Neuronal stem cell (in vitro differentiated cells): ENCODE results near the gene PLEKHB1.
"Not testable (repeated sequence)": the region's sequence is repeated elsewhere in the genome, so short reads cannot be mapped to it uniquely, and the experiment has no call there.

Experiments
- DNase-seq: peaks from one replicate; pipeline ENCODE4 v3.0.0-alpha.2; 2013; ENCODE audit warnings: low spot score
- H2AFZ ChIP-seq: one replicate; pipeline ENCODE4 v1.6.1; 2013; ENCODE audit warnings: mild to moderate bottlenecking, low read length, inconsistent platforms
- H2AK5ac ChIP-seq: 2 replicates; pipeline ENCODE4 v1.6.1; 2013; ENCODE audit warnings: low read depth, mild to moderate bottlenecking, inconsistent platforms, low read length, moderate library complexity, mixed read lengths
- H2BK120ac ChIP-seq: 2 replicates; pipeline ENCODE4 v1.6.1; 2013; ENCODE audit warnings: low read depth, mild to moderate bottlenecking, inconsistent platforms, low read length, moderate library complexity, mixed read lengths
- H2BK12ac ChIP-seq: one replicate; pipeline ENCODE4 v1.6.1; 2013; ENCODE audit warnings: low read length, inconsistent platforms
- H2BK15ac ChIP-seq: 2 replicates; pipeline ENCODE4 v1.6.1; 2013; ENCODE audit warnings: mild to moderate bottlenecking, low read length, inconsistent platforms, mixed read lengths
- H2BK5ac ChIP-seq: one replicate; pipeline ENCODE4 v1.6.1; 2013; ENCODE audit warnings: inconsistent platforms, mild to moderate bottlenecking, low read length, moderate library complexity
- H3K14ac ChIP-seq: one replicate; pipeline ENCODE4 v1.6.1; 2013; ENCODE audit warnings: low read length, inconsistent platforms
- H3K18ac ChIP-seq: 2 replicates; pipeline ENCODE4 v1.6.1; 2013; ENCODE audit warnings: low read length, inconsistent platforms
- H3K23ac ChIP-seq: 2 replicates; pipeline ENCODE4 v1.6.1; 2013; ENCODE audit warnings: low read depth, mild to moderate bottlenecking, mixed read lengths, low read length, inconsistent platforms; ENCODE audit not compliant: poor library complexity
- H3K27ac ChIP-seq: replicated peaks from 3 replicates; pipeline ENCODE4 v1.5.1; 2013; ENCODE audit warnings: low read length, inconsistent platforms
- H3K27me3 ChIP-seq, 3 experiments: 2 replicates each; pipeline ENCODE4 v1.6.1; 2013; ENCODE audit warnings: low read length in 3 of 3, mild to moderate bottlenecking in 2 of 3, inconsistent platforms in 1 of 3, low read depth in 1 of 3, mixed read lengths in 1 of 3, moderate library complexity in 1 of 3; ENCODE audit not compliant: control insufficient read depth in 3 of 3, insufficient read depth in 3 of 3
- H3K36me3 ChIP-seq, 2 donors: replicated peaks in 1 of 2; 2 replicates each; pipeline ENCODE4 v1.6.1; 2013; ENCODE audit warnings: low read length in 2 of 2; ENCODE audit not compliant: control insufficient read depth in 2 of 2, insufficient read depth in 2 of 2
- H3K4ac ChIP-seq: 2 replicates; pipeline ENCODE4 v1.6.1; 2013; ENCODE audit warnings: inconsistent platforms, mild to moderate bottlenecking, low read length, moderate library complexity
- H3K4me1 ChIP-seq, 2 donors: 1 replicate in 1 of 2; 2 replicates in 1 of 2; pipeline ENCODE4 v1.6.1; 2013; ENCODE audit warnings: low read length in 2 of 2, low read depth in 1 of 2; ENCODE audit not compliant: control insufficient read depth in 2 of 2, insufficient read depth in 1 of 2
- H3K4me2 ChIP-seq: one replicate; pipeline ENCODE4 v1.6.1; 2013; ENCODE audit warnings: mild to moderate bottlenecking, low read length, inconsistent platforms; ENCODE audit not compliant: insufficient read depth, poor library complexity, severe bottlenecking
- H3K4me3 ChIP-seq, 2 donors: 2 replicates each; pipeline ENCODE4 v1.5.1; 2013; ENCODE audit warnings: low read length in 2 of 2, mild to moderate bottlenecking in 2 of 2, inconsistent platforms in 1 of 2, moderate library complexity in 1 of 2
- H3K79me1 ChIP-seq: one replicate; pipeline ENCODE4 v1.6.1; 2013; ENCODE audit warnings: low read depth, mild to moderate bottlenecking, inconsistent platforms, low read length, moderate library complexity
- H3K9ac ChIP-seq: one replicate; pipeline ENCODE4 v1.6.1; 2013; ENCODE audit warnings: mild to moderate bottlenecking, low read depth, low read length, inconsistent platforms; ENCODE audit not compliant: poor library complexity
- H3K9me3 ChIP-seq, 2 donors: replicated peaks in 1 of 2; 2 replicates each; pipeline versions ENCODE3 to v1.6.1; 2013; ENCODE audit warnings: low read length in 2 of 2, mild to moderate bottlenecking in 2 of 2, inconsistent platforms in 1 of 2, low read depth in 1 of 2, mixed read lengths in 1 of 2, moderate library complexity in 1 of 2; ENCODE audit not compliant: control insufficient read depth in 2 of 2, insufficient read depth in 1 of 2
- H4K8ac ChIP-seq: one replicate; pipeline ENCODE4 v1.6.1; 2013; ENCODE audit warnings: low read depth, mild to moderate bottlenecking, inconsistent platforms, low read length, moderate library complexity
- H4K91ac ChIP-seq: one replicate; pipeline ENCODE4 v1.6.1; 2013; ENCODE audit warnings: low read length, low read depth, mild to moderate bottlenecking, inconsistent platforms; ENCODE audit not compliant: poor library complexity
- WGBS, 2 donors: extraction: QIAGEN DNeasy Blood & Tissue Kit; methylation state at CpG; one replicate each; pipeline ENCODE4 v1.1.7; 2013; ENCODE audit warnings: missing lambda C conversion rate in 2 of 2, mixed read lengths in 1 of 2; ENCODE audit not compliant: insufficient read length in 2 of 2, insufficient replicate concordance in 1 of 2; ENCODE audit errors: extremely low coverage in 2 of 2; 5-methylcytosine and 5-hydroxymethylcytosine counted together

PLEKHB1 gene

DNA sequence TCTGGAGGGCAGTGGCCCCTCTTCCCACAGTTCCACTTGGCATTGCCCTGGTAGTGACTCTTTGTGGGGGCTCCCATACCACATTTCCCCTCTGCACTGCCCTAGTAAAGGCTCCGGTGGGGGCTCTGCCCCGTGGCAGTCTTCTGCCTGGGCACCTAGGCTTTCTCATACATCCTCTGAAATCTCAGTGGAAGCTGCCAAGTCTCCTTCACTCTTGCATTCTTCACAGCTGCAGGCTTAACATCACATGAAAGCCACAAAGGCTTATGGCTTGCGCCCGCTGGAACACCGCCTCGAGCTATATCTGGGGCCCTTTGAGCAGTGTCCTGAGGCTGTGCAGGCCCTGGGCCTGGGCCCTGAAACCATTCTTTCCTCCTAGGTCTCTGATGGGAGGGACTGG is 25.3 kb downstream of the PLEKHB1 start:
- H3K79me1 ChIP-seq = no peaks in the 10 kb centered on the region
- no peak overlapping the region for H3K18ac ChIP-seq
- H3K27me3 ChIP-seq = no peaks in the 10 kb centered on the region
- H2BK15ac ChIP-seq = no peak overlapping the region
- H3K27ac ChIP-seq = no peak overlapping the region
- H3K4me3 ChIP-seq = no peak overlapping the region
- H3K4me2 ChIP-seq = no peak overlapping the region
- no peak overlapping the region for H4K91ac ChIP-seq
- WGBS, 2 donors = no CpG with 5 or more reads among the region's 6 CpGs
- no peak overlapping the region for H2AK5ac ChIP-seq
- H3K9me3 ChIP-seq = peaks cover 0 to 7% of the 10 kb centered on the region in 2 donors
- H3K4ac ChIP-seq = no peak overlapping the region
- no peak overlapping the region for H2BK5ac ChIP-seq
- H3K23ac ChIP-seq = no peak overlapping the region
- DNase-seq = no peak
- H3K9ac ChIP-seq = no peak overlapping the region
- H3K4me1 ChIP-seq = no peaks in the 10 kb centered on the region
- peaks cover 0 to 15% of the 10 kb centered on the region in 2 donors for H3K36me3 ChIP-seq
- no peak overlapping the region for H2BK12ac ChIP-seq
- no peak overlapping the region for H3K14ac ChIP-seq
- H2BK120ac ChIP-seq = no peak overlapping the region
- no peak overlapping the region for H2AFZ ChIP-seq
- H4K8ac ChIP-seq = no peak overlapping the region

DNA sequence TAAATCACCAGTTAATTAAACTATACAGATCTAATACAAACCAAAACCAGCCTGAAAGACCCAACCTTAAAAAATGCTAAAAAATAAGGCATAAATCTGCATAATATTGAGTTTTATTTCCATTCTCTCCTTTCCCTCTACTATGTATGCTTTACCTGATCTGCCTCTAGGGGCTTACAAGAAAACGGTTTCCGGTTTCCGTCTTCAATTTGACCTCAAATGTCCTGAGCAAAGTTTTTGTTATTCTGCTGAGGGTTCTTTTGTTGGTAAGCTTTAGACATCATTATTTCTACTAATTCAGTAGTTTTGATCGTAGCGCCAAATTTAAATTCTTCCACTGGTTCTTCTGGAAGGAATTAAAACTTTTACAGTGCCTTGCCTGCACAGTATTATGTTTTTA is 30.2 kb downstream of the PLEKHB1 start:
- not testable (repeated sequence) for H2BK5ac ChIP-seq, H3K23ac ChIP-seq, H3K18ac ChIP-seq, H2BK120ac ChIP-seq, H3K27me3 ChIP-seq, H4K8ac ChIP-seq, H2BK15ac ChIP-seq, H2AK5ac ChIP-seq, H3K9me3 ChIP-seq, H2BK12ac ChIP-seq, H3K79me1 ChIP-seq, H3K4me1 ChIP-seq, H3K14ac ChIP-seq, H3K9ac ChIP-seq, H3K4me2 ChIP-seq, H4K91ac ChIP-seq, H3K4me3 ChIP-seq, H2AFZ ChIP-seq, H3K4ac ChIP-seq, DNase-seq, H3K27ac ChIP-seq
- peaks cover 4 to 53% of the 10 kb centered on the region in 2 donors for H3K36me3 ChIP-seq
- no CpG with 5 or more reads among the region's 5 CpGs for WGBS, 2 donors

DNA sequence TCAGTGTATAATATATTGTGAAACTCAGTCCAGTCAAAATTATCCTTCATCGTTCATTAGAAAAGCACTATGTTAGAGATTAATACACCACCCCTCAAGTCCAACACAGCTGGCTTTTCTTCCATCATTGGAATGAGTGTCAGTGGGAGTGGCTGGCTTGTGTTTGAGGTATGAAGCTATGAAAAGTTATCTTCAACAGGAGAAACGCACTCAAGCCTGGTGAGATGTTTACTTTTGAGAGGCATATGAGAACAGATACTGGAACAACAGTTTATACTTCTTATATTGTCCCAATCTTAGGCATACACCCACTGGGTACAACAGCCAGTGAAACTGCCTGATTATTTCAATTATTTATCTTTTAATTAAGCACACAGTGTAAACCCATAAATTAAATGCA is 34.3 kb downstream of the PLEKHB1 start:
- Histone ChIP-seq H3K4me1 (no peaks in the 10 kb centered on the region), H2AK5ac (no peak overlapping the region), H2BK15ac (no peak overlapping the region), H2BK120ac (no peak overlapping the region), H3K14ac (no peak overlapping the region), H4K8ac (no peak overlapping the region), H3K23ac (no peak overlapping the region), H3K79me1 (no peaks in the 10 kb centered on the region), H3K18ac (no peak overlapping the region), H4K91ac (no peak overlapping the region), H2BK12ac (no peak overlapping the region), H3K27me3 (no peaks in the 10 kb centered on the region), H3K4ac (no peak overlapping the region), H2AFZ (no peak overlapping the region), H3K27ac (no peak overlapping the region), H3K36me3 (peaks cover 4 to 63% of the 10 kb centered on the region in 2 donors), H3K4me2 (no peak overlapping the region), H3K9ac (no peak overlapping the region), H3K4me3 (no peak overlapping the region), H2BK5ac (no peak overlapping the region), H3K9me3 (no peaks in the 10 kb centered on the region)
- no peak for DNase-seq
- no CpG with 5 or more reads among the region's 2 CpGs for WGBS, 2 donors

DNA sequence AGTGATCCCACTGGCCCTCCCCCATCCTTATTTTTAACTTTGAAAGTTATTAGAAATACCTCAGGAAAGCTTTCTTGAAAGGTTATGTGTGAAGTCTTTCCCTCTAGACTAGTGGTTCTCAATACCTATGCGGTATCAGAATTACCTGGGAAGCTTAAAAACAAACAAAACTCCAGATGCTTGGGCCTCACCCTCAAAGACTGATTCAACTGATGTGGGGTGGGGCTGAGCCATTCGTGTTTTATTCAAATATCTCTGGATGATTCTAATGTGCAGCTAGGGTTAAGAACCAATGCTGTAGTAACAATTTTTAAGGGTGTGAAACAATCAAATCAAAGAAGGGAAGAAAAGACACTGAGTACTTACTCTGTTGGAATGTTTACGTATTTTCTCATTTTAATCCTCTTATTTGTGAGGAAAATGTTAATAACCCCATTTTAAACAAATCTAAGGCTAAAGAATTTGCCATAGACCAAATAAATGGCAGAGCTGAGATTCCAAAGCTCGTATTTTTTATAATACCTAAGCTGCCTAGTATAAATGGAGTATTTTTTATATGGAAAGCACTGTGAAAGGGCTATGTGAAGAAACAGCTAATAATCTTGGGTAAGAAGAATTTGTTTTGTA is 47.6 kb downstream of the PLEKHB1 start:
- Histone ChIP-seq H3K18ac (no peak overlapping the region), H3K14ac (no peak overlapping the region), H3K23ac (no peak overlapping the region), H2BK120ac (no peak overlapping the region), H3K4ac (no peak overlapping the region), H3K27me3 (no peaks in the 10 kb centered on the region), H3K9me3 (no peaks in the 10 kb centered on the region), H3K79me1 (peaks cover 1% of the 10 kb centered on the region), H2BK12ac (no peak overlapping the region), H3K4me1 (no peaks in the 10 kb centered on the region), H2BK5ac (no peak overlapping the region), H3K9ac (no peak overlapping the region), H3K27ac (no peak overlapping the region), H4K8ac (no peak overlapping the region), H4K91ac (no peak overlapping the region), H2AFZ (no peak overlapping the region), H2BK15ac (no peak overlapping the region), H3K36me3 (peaks cover 2 to 45% of the 10 kb centered on the region in 2 donors), H2AK5ac (no peak overlapping the region), H3K4me2 (no peak overlapping the region), H3K4me3 (no peak overlapping the region)
- WGBS, 2 donors = no CpG with 5 or more reads among the region's 4 CpGs
- no peak for DNase-seq
